ENCODE data around the gene IFNLR1.
"Not testable (repeated sequence)": the region's sequence is repeated elsewhere in the genome, so short reads cannot be mapped to it uniquely, and the experiment has no call there.

Gene IFNLR1

GRCh38 chr1:24186993-24187790, at the start of gene IFNLR1:
TSS of gene IFNLR1 (minus strand) at chr1:24187289. CDS start at chr1:24187248, 41 bp downstream.
- no peak for DNase-seq

GRCh38 chr1:24235921-24236788, 49.1 kb upstream of the IFNLR1 start:
- no peak for DNase-seq

GRCh38 chr1:24233684-24234600, 46.9 kb upstream of the IFNLR1 start:
- no peak for DNase-seq

- DNase-seq: no peak
Measured at GRCh38 chr1:24231701-24232100, 44.6 kb upstream of the IFNLR1 start.

- no peak for DNase-seq
Measured at GRCh38 chr1:24228311-24228710, 41.2 kb upstream of the IFNLR1 start.

GRCh38 chr1:24226749-24227148, 39.7 kb upstream of the IFNLR1 start:
- DNase-seq: no peak

GRCh38 chr1:24224761-24225160, 37.7 kb upstream of the IFNLR1 start:
- DNase-seq: no peak

- DNase-seq: no peak
Measured at GRCh38 chr1:24224086-24224485, 37.0 kb upstream of the IFNLR1 start.

GRCh38 chr1:24222793-24223192, 35.7 kb upstream of the IFNLR1 start:
- DNase-seq: no peak

- DNase-seq: no peak
Measured at GRCh38 chr1:24222008-24222605, 35.0 kb upstream of the IFNLR1 start.

GRCh38 chr1:24221246-24221645, 34.2 kb upstream of the IFNLR1 start:
- no peak for DNase-seq

GRCh38 chr1:24216276-24217074, 29.4 kb upstream of the IFNLR1 start:
- DNase-seq: no peak

GRCh38 chr1:24215226-24215814, 28.2 kb upstream of the IFNLR1 start:
- no peak for DNase-seq

- DNase-seq: no peak
Measured at GRCh38 chr1:24212376-24212775, 25.3 kb upstream of the IFNLR1 start.

- no peak for DNase-seq
Measured at GRCh38 chr1:24210195-24210627, 23.1 kb upstream of the IFNLR1 start.

GRCh38 chr1:24209097-24209496, 22.0 kb upstream of the IFNLR1 start:
- DNase-seq: no peak

- DNase-seq: no peak
Measured at GRCh38 chr1:24207709-24208108, 20.6 kb upstream of the IFNLR1 start.

- DNase-seq: not testable (repeated sequence)
Measured at GRCh38 chr1:24207395-24207687, 20.3 kb upstream of the IFNLR1 start.

- DNase-seq: no peak
Measured at GRCh38 chr1:24206516-24207394, 19.7 kb upstream of the IFNLR1 start.

- DNase-seq: no peak
Measured at GRCh38 chr1:24206083-24206464, 19.0 kb upstream of the IFNLR1 start.

Measured in GF-D8 (cell line).